Memory B cell (primary cell): ENCODE results near the gene CNOT11.
A peak's percentile ranks its signal among the peaks of the same experiment; 100 is the strongest.
"Not testable (repeated sequence)": the region's sequence is repeated elsewhere in the genome, so short reads cannot be mapped to it uniquely, and the experiment has no call there.

ENCODE experiments used
- ATAC-seq: fragments of 150-1000 bp; cut with Tn5 transposase; 2 replicates; pipeline ENCODE4 v1.10.0; 2021; ENCODE audit warnings: low read depth, mild to moderate bottlenecking, moderate library complexity
- DNase-seq, 2 donors: peaks; one replicate each; pipeline ENCODE4 v3.0.0; 2022; ENCODE audit warnings: low spot score in 2 of 2
- H3K27ac Mint-ChIP-seq: one replicate; pipeline ENCODE4 v1.8.0; 2022; ENCODE audit warnings: mild to moderate bottlenecking, moderate library complexity, mixed read lengths
- H3K27me3 Mint-ChIP-seq: one replicate; pipeline ENCODE4 v1.8.0; 2022; ENCODE audit warnings: mixed read lengths
- H3K36me3 Mint-ChIP-seq: one replicate; pipeline ENCODE4 v1.8.0; 2022; ENCODE audit warnings: mild to moderate bottlenecking, mixed read lengths
- H3K4me1 Mint-ChIP-seq: one replicate; pipeline ENCODE4 v1.8.0; 2022; ENCODE audit warnings: mixed read lengths
- H3K4me3 Mint-ChIP-seq: one replicate; pipeline ENCODE4 v1.8.0; 2022; ENCODE audit warnings: mild to moderate bottlenecking, moderate library complexity, mixed read lengths
- H3K9me3 Mint-ChIP-seq: one replicate; pipeline ENCODE4 v1.8.0; 2022; ENCODE audit warnings: mixed read lengths

The CNOT11 gene

DNA sequence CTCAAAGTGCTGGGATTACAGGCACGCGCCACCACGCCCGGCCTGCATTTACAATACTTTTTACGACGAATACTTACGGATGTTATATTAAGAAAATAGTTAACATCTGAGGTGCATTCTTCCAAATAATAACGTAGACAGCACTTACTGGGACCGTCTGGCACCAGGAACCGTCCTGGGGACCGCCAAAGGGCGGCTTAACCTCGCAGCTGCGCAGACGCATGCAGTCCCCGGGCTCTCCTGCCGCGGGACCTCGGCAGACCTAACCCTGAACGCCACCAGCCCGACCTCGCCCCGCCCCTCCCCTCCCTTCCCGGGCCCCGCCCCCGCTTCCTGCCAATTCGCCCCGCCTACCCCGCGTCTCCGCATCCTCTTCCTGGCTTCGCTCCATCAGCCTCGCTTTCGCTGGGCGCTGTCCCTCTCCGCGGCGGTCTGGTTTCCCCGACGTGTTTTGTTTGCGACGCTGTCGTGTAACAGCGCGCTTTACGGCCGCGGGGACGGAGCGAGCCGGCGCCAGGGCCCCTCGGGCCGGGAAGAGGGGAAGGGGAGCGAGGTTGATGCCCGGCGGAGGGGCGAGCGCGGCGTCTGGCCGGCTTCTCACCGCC, at the start of gene CNOT11:
Gene CNOT11, plus strand, starts transcription at position 479 of the 605 bp plus-strand sequence. Its CDS starts 79 bp downstream, at position 558.
- no peaks in the 10 kb centered on the region for H3K9me3 Mint-ChIP-seq
- peaks cover 5% of the 10 kb centered on the region for H3K36me3 Mint-ChIP-seq
- H3K4me3 Mint-ChIP-seq: peak within 1 kb of the TSS; percentile 96
- DNase-seq (peak; percentile 98), ATAC-seq (peak; percentile 77)
- peak within 1 kb of the TSS; percentile 93 for H3K27ac Mint-ChIP-seq
- no peaks in the 10 kb centered on the region for H3K27me3 Mint-ChIP-seq
- peaks cover 22% of the 10 kb centered on the region for H3K4me1 Mint-ChIP-seq

GRCh38 chr2:101204400-101205115, 48.1 kb upstream of the CNOT11 start:
- peaks cover 2% of the 10 kb centered on the region for H3K27me3 Mint-ChIP-seq
- H3K27ac Mint-ChIP-seq: no peak overlapping the region
- H3K4me1 Mint-ChIP-seq: no peaks in the 10 kb centered on the region
- H3K9me3 Mint-ChIP-seq: peaks cover 8% of the 10 kb centered on the region
- ATAC-seq (no peak), DNase-seq (no peak)
- H3K4me3 Mint-ChIP-seq: no peak overlapping the region
- peaks cover 2% of the 10 kb centered on the region for H3K36me3 Mint-ChIP-seq

DNA sequence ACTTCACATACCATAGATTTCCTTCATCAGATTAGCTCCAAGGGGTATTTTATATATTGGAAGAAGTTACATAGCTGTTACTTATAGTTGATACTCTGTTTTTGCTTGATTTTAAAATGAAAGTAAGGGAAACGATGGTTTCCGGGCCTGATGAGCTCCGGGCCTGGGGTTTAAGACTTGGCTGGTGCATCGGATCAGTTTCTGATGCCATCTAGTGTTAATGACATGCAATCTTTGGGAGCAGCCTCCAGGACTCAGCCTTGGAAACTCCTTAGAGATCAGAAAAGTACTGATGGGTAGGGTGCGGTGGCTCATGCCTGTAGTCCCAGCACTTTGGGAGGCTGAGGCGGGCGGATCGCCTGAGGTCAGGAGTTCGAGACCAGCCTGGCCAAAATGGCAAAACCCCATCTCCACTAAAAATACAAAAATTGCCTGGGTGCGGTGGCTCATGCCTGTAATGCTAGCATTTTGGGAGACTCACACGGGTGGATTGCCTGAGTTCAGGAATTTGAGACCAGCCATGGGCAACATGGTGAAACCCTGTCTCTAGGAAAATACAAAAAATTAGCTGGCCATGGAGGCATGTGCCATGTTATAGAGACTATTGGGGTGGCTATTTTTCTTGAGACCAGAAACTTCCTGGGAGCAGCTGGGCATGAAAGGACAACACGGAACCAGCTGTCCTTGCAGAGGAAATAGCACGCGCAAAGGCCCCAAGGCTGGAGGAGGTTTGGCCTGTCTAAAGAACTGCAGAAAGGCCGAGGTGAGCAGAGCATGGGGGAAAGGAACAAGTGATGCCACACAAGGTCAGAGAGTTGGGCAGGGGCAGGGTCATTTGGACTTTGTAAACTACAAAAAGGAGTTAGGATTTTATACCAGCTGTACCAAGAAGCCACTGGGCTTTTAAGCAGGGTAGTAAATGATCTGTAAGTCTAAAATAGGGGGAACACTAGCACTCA, 46.9 kb upstream of the CNOT11 start:
- no peaks in the 10 kb centered on the region for H3K4me1 Mint-ChIP-seq
- no peak overlapping the region for H3K4me3 Mint-ChIP-seq
- H3K27ac Mint-ChIP-seq: no peak overlapping the region
- peaks cover 2% of the 10 kb centered on the region for H3K36me3 Mint-ChIP-seq
- H3K27me3 Mint-ChIP-seq: peaks cover 2% of the 10 kb centered on the region
- peak; percentile 85 for ATAC-seq
- H3K9me3 Mint-ChIP-seq: peaks cover 12% of the 10 kb centered on the region
- DNase-seq: peak in 1 of 2 donors; percentile 26

GRCh38 chr2:101208830-101209229, 43.9 kb upstream of the CNOT11 start:
- Mint-ChIP-seq H3K27ac (no peak overlapping the region), H3K4me3 (no peak overlapping the region), H3K9me3 (peaks cover 14% of the 10 kb centered on the region), H3K27me3 (no peaks in the 10 kb centered on the region), H3K36me3 (peaks cover 2% of the 10 kb centered on the region), H3K4me1 (no peaks in the 10 kb centered on the region)
- ATAC-seq (no peak), DNase-seq (no peak)

- Mint-ChIP-seq H3K36me3 (peaks cover 2% of the 10 kb centered on the region), H3K4me3 (no peak overlapping the region), H3K27ac (no peak overlapping the region), H3K27me3 (peaks cover 15% of the 10 kb centered on the region), H3K9me3 (no peaks in the 10 kb centered on the region), H3K4me1 (peaks cover 9% of the 10 kb centered on the region)
- DNase-seq (no peak), ATAC-seq (no peak)
Measured at GRCh38 chr2:101219246-101219645, 33.4 kb upstream of the CNOT11 start.

GRCh38 chr2:101220091-101220490, 32.6 kb upstream of the CNOT11 start:
- not testable (repeated sequence) for H3K36me3 Mint-ChIP-seq, H3K27ac Mint-ChIP-seq, H3K9me3 Mint-ChIP-seq, H3K4me3 Mint-ChIP-seq, DNase-seq, ATAC-seq
- Mint-ChIP-seq H3K27me3 (peaks cover 16% of the 10 kb centered on the region), H3K4me1 (peaks cover 13% of the 10 kb centered on the region)

GRCh38 chr2:101223814-101224231, 28.9 kb upstream of the CNOT11 start:
- ATAC-seq (peak; percentile 99), DNase-seq (peak; percentile 28 to 53)
- Mint-ChIP-seq H3K4me1 (peaks cover 15% of the 10 kb centered on the region), H3K9me3 (peaks cover 2% of the 10 kb centered on the region), H3K27me3 (peaks cover 25% of the 10 kb centered on the region), H3K4me3 (peak overlapping the region; percentile 29), H3K27ac (no peak overlapping the region), H3K36me3 (peaks cover 2% of the 10 kb centered on the region)

DNA sequence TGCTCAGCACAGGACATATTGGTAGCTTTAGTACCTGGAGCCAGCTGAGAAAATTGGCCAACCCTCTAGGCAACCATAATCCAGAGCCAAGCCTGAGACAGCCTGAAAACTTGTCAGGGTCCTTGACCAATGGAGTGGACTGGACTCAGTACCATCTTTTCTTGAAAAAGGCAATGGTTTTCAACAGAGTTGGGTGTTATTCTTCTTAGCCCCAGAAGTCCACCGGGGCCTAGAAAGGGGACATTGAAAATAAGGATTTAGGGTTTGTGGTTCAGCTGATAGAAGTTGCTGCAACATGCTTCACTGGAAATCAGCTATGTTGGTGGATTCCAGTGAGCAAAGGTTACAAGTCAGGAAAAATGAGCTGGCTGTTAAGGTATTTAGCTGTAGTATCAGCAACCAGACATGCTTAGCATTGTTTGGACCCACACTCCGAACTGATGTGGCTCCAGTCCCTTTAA, 22.1 kb upstream of the CNOT11 start:
- H3K27ac Mint-ChIP-seq: no peak overlapping the region
- H3K4me1 Mint-ChIP-seq: peaks cover 6% of the 10 kb centered on the region
- H3K27me3 Mint-ChIP-seq: peaks cover 23% of the 10 kb centered on the region
- peaks cover 15% of the 10 kb centered on the region for H3K36me3 Mint-ChIP-seq
- no peak for DNase-seq
- ATAC-seq: no peak
- H3K4me3 Mint-ChIP-seq: no peak overlapping the region
- H3K9me3 Mint-ChIP-seq: peaks cover 3% of the 10 kb centered on the region

GRCh38 chr2:101231240-101231639, 21.4 kb upstream of the CNOT11 start:
- Mint-ChIP-seq H3K27ac (no peak overlapping the region), H3K27me3 (peaks cover 21% of the 10 kb centered on the region), H3K9me3 (peaks cover 6% of the 10 kb centered on the region), H3K4me1 (peaks cover 6% of the 10 kb centered on the region), H3K4me3 (no peak overlapping the region), H3K36me3 (peaks cover 17% of the 10 kb centered on the region)
- DNase-seq (no peak), ATAC-seq (no peak)

- DNase-seq: no peak
- H3K9me3 Mint-ChIP-seq: peaks cover 6% of the 10 kb centered on the region
- peaks cover 6% of the 10 kb centered on the region for H3K4me1 Mint-ChIP-seq
- peaks cover 17% of the 10 kb centered on the region for H3K36me3 Mint-ChIP-seq
- peaks cover 16% of the 10 kb centered on the region for H3K27me3 Mint-ChIP-seq
- H3K4me3 Mint-ChIP-seq: no peak overlapping the region
- H3K27ac Mint-ChIP-seq: no peak overlapping the region
- no peak for ATAC-seq
Measured at GRCh38 chr2:101231937-101232730, 20.6 kb upstream of the CNOT11 start.

DNA sequence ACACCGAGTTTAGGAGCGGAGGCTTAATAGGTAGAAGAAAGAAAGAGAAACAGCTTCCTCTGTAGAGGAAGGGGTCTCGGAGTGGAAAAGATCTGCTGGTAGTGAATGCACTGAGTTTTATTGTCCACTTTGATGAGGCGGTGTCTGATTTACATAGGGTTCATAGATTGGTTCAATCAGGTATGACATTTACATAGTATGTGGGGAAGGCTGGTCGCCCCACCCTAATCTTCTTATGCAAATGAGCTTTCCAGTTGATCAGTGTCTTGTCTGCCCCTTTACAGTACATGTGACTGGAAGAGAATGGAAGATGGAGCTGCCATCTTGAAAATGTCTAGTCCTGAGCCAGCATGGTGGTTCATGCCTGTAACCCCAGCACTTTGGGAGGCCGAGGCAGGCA, 19.9 kb upstream of the CNOT11 start:
- H3K27ac Mint-ChIP-seq: no peak overlapping the region
- ATAC-seq (no peak), DNase-seq (no peak)
- peaks cover 17% of the 10 kb centered on the region for H3K36me3 Mint-ChIP-seq
- peaks cover 6% of the 10 kb centered on the region for H3K4me1 Mint-ChIP-seq
- H3K27me3 Mint-ChIP-seq: peaks cover 16% of the 10 kb centered on the region
- no peak overlapping the region for H3K4me3 Mint-ChIP-seq
- peaks cover 6% of the 10 kb centered on the region for H3K9me3 Mint-ChIP-seq

- Mint-ChIP-seq H3K36me3 (peaks cover 17% of the 10 kb centered on the region), H3K27me3 (peaks cover 12% of the 10 kb centered on the region), H3K9me3 (peaks cover 6% of the 10 kb centered on the region), H3K27ac (no peak overlapping the region), H3K4me3 (no peak overlapping the region), H3K4me1 (peaks cover 8% of the 10 kb centered on the region)
- no peak for ATAC-seq
- DNase-seq: no peak
Measured at GRCh38 chr2:101234169-101234938, 18.3 kb upstream of the CNOT11 start.

DNA sequence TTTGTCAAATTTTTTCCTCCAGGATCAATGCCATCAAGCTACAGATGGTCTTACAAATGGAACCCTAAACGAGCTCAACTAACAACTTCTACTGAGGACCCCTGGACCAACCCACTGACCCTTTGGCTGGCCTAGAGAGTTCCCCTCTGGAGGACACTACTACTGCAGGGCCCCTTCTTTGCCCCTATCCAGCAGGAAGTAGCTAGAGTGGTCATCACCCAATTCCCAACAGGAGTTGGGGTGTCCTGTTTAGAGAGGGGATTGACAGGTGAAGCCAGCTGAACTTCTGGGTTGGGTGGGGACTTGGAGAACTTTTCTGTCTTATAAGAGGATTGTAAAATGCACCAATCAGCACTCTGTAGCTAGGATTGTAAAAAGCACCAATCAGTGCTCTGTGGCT, 16.7 kb upstream of the CNOT11 start:
- H3K27me3 Mint-ChIP-seq, H3K4me1 Mint-ChIP-seq, ATAC-seq, DNase-seq, H3K4me3 Mint-ChIP-seq, H3K9me3 Mint-ChIP-seq, H3K27ac Mint-ChIP-seq: not testable (repeated sequence)
- H3K36me3 Mint-ChIP-seq: peaks cover 13% of the 10 kb centered on the region
